ENCODE measurements around the gene RGL3. TPM values are rescaled to one million over a fixed set of nuclear protein-coding genes. Genes with fewer than 3 reads are reported as not detected.
"Not testable (repeated sequence)": the region's sequence is repeated elsewhere in the genome, so short reads cannot be mapped to it uniquely, and the experiment has no call there.

The RGL3 gene
- total and polyA plus RNA-seq, 2 donors, result 0.28 to 5.3 TPM

DNA sequence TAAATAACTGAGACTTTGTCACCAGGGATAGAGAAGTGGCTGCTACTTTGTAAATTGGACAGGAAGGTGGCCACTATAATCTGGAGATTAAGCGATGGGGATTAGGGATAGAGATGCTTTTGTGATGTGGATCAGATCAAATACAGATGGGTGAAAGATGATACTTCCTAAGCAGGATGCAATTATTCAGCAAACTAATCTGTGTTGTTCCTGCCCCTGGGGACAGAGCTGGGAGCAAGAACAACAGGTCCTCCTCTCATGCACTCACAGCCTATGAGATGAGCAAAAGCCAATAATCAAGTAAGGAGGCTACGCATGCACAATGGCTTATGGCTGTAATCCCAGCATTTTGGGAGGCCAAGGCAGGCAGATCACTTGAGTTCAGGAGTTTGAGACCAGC is 4.6 kb downstream of the RGL3 start:
- peaks cover 26 to 52% of the 10 kb centered on the region in 2 donors for H3K27me3 ChIP-seq (ENCODE audit: control insufficient read depth in 2 of 2, insufficient read depth in 1 of 2, low read length in 1 of 2)
- 97% methylated on average over 2 of the region's 2 CpGs for WGBS
- DNase-seq (ENCODE audit: low read depth in 6 of 9, low spot score in 9 of 9), result no peak
- peaks cover 5 to 9% of the 10 kb centered on the region in 2 donors for H3K4me1 ChIP-seq (ENCODE audit: control insufficient read depth in 2 of 2, insufficient read depth in 2 of 2, low read length in 2 of 2)
- H3K36me3 ChIP-seq (ENCODE audit: control insufficient read depth in 2 of 2, insufficient read depth in 2 of 2, low read length in 1 of 2), result no peaks in the 10 kb centered on the region
- H3K9me3 ChIP-seq (ENCODE audit: control insufficient read depth in 2 of 2, insufficient read depth in 1 of 2, low read length in 1 of 2), result peaks cover 0 to 2% of the 10 kb centered on the region in 2 donors
- H3K4me3 ChIP-seq (ENCODE audit: low read length in 2 of 2), result no peak overlapping the region
- no peak overlapping the region for H3K27ac ChIP-seq (ENCODE audit: low read depth in 1 of 2, low read length in 1 of 2)

DNA sequence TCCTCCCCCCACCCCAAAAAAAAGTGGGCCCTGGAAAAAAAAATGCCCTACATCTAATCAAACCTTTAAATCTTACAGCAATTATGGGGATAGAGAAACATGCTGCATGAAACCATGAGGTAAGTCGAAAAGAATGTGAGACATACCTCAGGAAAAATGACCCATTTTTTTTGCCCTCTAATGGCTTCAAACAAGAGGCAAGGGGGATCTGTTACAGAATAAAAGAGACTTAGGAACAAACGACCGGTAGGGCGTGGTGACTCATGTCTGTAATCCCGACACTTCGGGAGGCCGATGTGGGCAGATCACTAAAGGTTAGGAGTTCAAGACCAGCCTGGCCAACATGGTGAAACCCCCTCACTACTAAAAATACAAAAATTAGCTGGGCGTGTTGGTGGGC is 8.4 kb downstream of the RGL3 start:
- no peak overlapping the region for H3K27ac ChIP-seq (ENCODE audit: low read depth in 1 of 2, low read length in 1 of 2)

GRCh38 chr19:11408591-11408990 is 10.5 kb downstream of the RGL3 start:
- no peak for DNase-seq (ENCODE audit: low read depth in 6 of 9, low spot score in 9 of 9)
- peaks cover 0 to 6% of the 10 kb centered on the region in 2 donors for H3K4me1 ChIP-seq (ENCODE audit: control insufficient read depth in 2 of 2, insufficient read depth in 2 of 2, low read length in 2 of 2)

More for the DNA sequence above, 8.4 kb downstream of the RGL3 start:
- no peaks in the 10 kb centered on the region for H3K9me3 ChIP-seq (ENCODE audit: control insufficient read depth in 2 of 2, insufficient read depth in 1 of 2, low read length in 1 of 2)
- H3K27me3 ChIP-seq (ENCODE audit: control insufficient read depth in 2 of 2, insufficient read depth in 1 of 2, low read length in 1 of 2), result peaks cover 0 to 40% of the 10 kb centered on the region in 2 donors
- H3K4me3 ChIP-seq (ENCODE audit: low read length in 2 of 2), result no peak overlapping the region
- WGBS, result 84% methylated on average over 8 of the region's 8 CpGs
- no peak for DNase-seq (ENCODE audit: low read depth in 6 of 9, low spot score in 9 of 9)
- H3K4me1 ChIP-seq (ENCODE audit: control insufficient read depth in 2 of 2, insufficient read depth in 2 of 2, low read length in 2 of 2), result peaks cover 0 to 6% of the 10 kb centered on the region in 2 donors
- no peaks in the 10 kb centered on the region for H3K36me3 ChIP-seq (ENCODE audit: control insufficient read depth in 2 of 2, insufficient read depth in 2 of 2, low read length in 1 of 2)

GRCh38 chr19:11406703-11407236 is 12.3 kb downstream of the RGL3 start:
- peaks cover 0 to 39% of the 10 kb centered on the region in 2 donors for H3K27me3 ChIP-seq (ENCODE audit: control insufficient read depth in 2 of 2, insufficient read depth in 1 of 2, low read length in 1 of 2)
- DNase-seq (ENCODE audit: low read depth in 6 of 9, low spot score in 9 of 9); H3K4me3 ChIP-seq (ENCODE audit: low read length in 2 of 2); H3K9me3 ChIP-seq (ENCODE audit: control insufficient read depth in 2 of 2, insufficient read depth in 1 of 2, low read length in 1 of 2); H3K4me1 ChIP-seq (ENCODE audit: control insufficient read depth in 2 of 2, insufficient read depth in 2 of 2, low read length in 2 of 2); H3K27ac ChIP-seq (ENCODE audit: low read depth in 1 of 2, low read length in 1 of 2); H3K36me3 ChIP-seq (ENCODE audit: control insufficient read depth in 2 of 2, insufficient read depth in 2 of 2, low read length in 1 of 2): not testable (repeated sequence)
- WGBS, result 85% methylated on average over 12 of the region's 12 CpGs

More at GRCh38 chr19:11408591-11408990, 10.5 kb downstream of the RGL3 start:
- WGBS, result 95% methylated on average over 4 of the region's 4 CpGs
- H3K4me3 ChIP-seq (ENCODE audit: low read length in 2 of 2), result no peak overlapping the region
- H3K9me3 ChIP-seq (ENCODE audit: control insufficient read depth in 2 of 2, insufficient read depth in 1 of 2, low read length in 1 of 2), result no peaks in the 10 kb centered on the region
- peaks cover 0 to 39% of the 10 kb centered on the region in 2 donors for H3K27me3 ChIP-seq (ENCODE audit: control insufficient read depth in 2 of 2, insufficient read depth in 1 of 2, low read length in 1 of 2)
- H3K36me3 ChIP-seq (ENCODE audit: control insufficient read depth in 2 of 2, insufficient read depth in 2 of 2, low read length in 1 of 2), result no peaks in the 10 kb centered on the region
- H3K27ac ChIP-seq (ENCODE audit: low read depth in 1 of 2, low read length in 1 of 2), result no peak overlapping the region

- no peak overlapping the region for H3K4me3 ChIP-seq (ENCODE audit: low read length in 2 of 2)
- no peaks in the 10 kb centered on the region for H3K9me3 ChIP-seq (ENCODE audit: control insufficient read depth in 2 of 2, insufficient read depth in 1 of 2, low read length in 1 of 2)
- H3K36me3 ChIP-seq (ENCODE audit: control insufficient read depth in 2 of 2, insufficient read depth in 2 of 2, low read length in 1 of 2), result no peaks in the 10 kb centered on the region
- peak in 1 of 9 donors; percentile 33 for DNase-seq (ENCODE audit: low read depth in 6 of 9, low spot score in 9 of 9)
- peaks cover 0 to 36% of the 10 kb centered on the region in 2 donors for H3K27me3 ChIP-seq (ENCODE audit: control insufficient read depth in 2 of 2, insufficient read depth in 1 of 2, low read length in 1 of 2)
- 33% methylated on average over 44 of the region's 44 CpGs for whole genome bisulfite sequencing
- H3K27ac ChIP-seq (ENCODE audit: low read depth in 1 of 2, low read length in 1 of 2), result no peak overlapping the region
- H3K4me1 ChIP-seq (ENCODE audit: control insufficient read depth in 2 of 2, insufficient read depth in 2 of 2, low read length in 2 of 2), result peaks cover 0 to 6% of the 10 kb centered on the region in 2 donors
These were observed 13.1 kb downstream of the RGL3 start for GRCh38 chr19:11405846-11406643.

GRCh38 chr19:11404588-11405222 is 14.4 kb downstream of the RGL3 start:
- DNase-seq (ENCODE audit: low read depth in 6 of 9, low spot score in 9 of 9), result no peak
- 78% methylated on average over 9 of the region's 9 CpGs for WGBS
- no peaks in the 10 kb centered on the region for H3K36me3 ChIP-seq (ENCODE audit: control insufficient read depth in 2 of 2, insufficient read depth in 2 of 2, low read length in 1 of 2)
- H3K27ac ChIP-seq (ENCODE audit: low read depth in 1 of 2, low read length in 1 of 2), result no peak overlapping the region
- peaks cover 0 to 6% of the 10 kb centered on the region in 2 donors for H3K4me1 ChIP-seq (ENCODE audit: control insufficient read depth in 2 of 2, insufficient read depth in 2 of 2, low read length in 2 of 2)
- no peaks in the 10 kb centered on the region for H3K9me3 ChIP-seq (ENCODE audit: control insufficient read depth in 2 of 2, insufficient read depth in 1 of 2, low read length in 1 of 2)
- peaks cover 0 to 36% of the 10 kb centered on the region in 2 donors for H3K27me3 ChIP-seq (ENCODE audit: control insufficient read depth in 2 of 2, insufficient read depth in 1 of 2, low read length in 1 of 2)
- no peak overlapping the region for H3K4me3 ChIP-seq (ENCODE audit: low read length in 2 of 2)

DNA sequence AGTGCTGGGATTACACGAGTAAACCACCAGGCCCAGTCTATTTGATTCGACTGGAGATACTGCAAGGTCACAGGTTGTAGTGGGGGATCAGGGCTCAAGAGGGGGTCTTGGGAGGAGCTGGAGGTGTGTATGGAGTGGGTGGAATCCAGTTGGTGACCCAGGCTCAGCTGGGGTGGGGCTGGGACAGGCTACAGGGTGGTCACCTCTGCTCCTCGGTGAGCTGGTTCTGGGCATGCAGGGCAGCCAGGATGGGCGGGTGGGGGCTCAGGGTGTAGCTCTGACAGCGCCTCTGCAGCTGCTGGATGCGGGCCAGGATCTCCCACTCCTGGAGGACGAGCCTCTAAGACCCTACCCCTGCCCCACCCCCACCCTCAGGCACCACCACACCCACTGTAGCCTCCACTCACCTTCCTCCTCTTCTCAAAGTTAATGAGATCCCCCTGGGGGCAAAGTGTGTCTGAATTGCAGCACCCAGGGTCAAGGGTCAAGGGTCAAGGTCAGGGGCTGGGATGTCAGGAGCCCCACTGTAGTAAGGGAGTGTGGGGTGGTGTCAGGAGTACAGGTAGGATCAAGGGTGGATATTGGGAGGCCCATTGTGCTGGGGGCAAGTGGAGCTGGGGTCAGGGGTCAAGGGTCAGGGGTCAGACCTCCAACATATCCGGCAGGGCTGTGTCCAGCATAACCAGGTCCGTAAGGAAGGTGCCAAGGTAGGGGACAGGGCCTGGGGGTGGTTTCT is 17.1 kb downstream of the RGL3 start:
- no peak overlapping the region for H3K4me3 ChIP-seq (ENCODE audit: low read length in 2 of 2)
- peaks cover 0 to 26% of the 10 kb centered on the region in 2 donors for H3K27me3 ChIP-seq (ENCODE audit: control insufficient read depth in 2 of 2, insufficient read depth in 1 of 2, low read length in 1 of 2)
- DNase-seq (ENCODE audit: low read depth in 6 of 9, low spot score in 9 of 9), result no peak
- H3K4me1 ChIP-seq (ENCODE audit: control insufficient read depth in 2 of 2, insufficient read depth in 2 of 2, low read length in 2 of 2), result peaks cover 0 to 6% of the 10 kb centered on the region in 2 donors
- 91% methylated on average over 9 of the region's 9 CpGs for WGBS
- H3K36me3 ChIP-seq (ENCODE audit: control insufficient read depth in 2 of 2, insufficient read depth in 2 of 2, low read length in 1 of 2), result no peaks in the 10 kb centered on the region
- H3K9me3 ChIP-seq (ENCODE audit: control insufficient read depth in 2 of 2, insufficient read depth in 1 of 2, low read length in 1 of 2), result no peaks in the 10 kb centered on the region
- no peak overlapping the region for H3K27ac ChIP-seq (ENCODE audit: low read depth in 1 of 2, low read length in 1 of 2)

DNA sequence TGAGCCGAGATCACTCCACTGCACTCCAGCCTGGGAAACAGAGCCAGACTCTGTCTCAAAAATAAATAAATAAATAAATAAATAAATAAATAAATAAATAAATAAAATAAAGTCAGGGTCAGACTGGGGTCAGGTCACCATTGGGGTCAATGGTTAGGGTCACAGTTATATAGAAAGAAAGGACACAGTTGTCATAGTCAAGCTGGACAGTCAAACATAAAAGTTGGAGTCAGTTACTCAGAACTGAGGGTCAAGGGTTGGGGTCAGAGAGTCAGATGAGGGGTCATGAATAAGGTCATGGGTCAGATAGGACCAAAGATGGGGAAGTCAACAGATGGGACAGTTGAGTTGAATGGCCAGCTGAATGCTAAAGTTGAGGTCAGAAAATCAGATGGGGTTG is 18.3 kb downstream of the RGL3 start:
- no peaks in the 10 kb centered on the region for H3K4me1 ChIP-seq (ENCODE audit: control insufficient read depth in 2 of 2, insufficient read depth in 2 of 2, low read length in 2 of 2)
- H3K27me3 ChIP-seq (ENCODE audit: control insufficient read depth in 2 of 2, insufficient read depth in 1 of 2, low read length in 1 of 2), result peaks cover 0 to 15% of the 10 kb centered on the region in 2 donors
- H3K27ac ChIP-seq (ENCODE audit: low read depth in 1 of 2, low read length in 1 of 2), result no peak overlapping the region
- 94% methylated on average over 1 of the region's 1 CpG for WGBS
- no peak overlapping the region for H3K4me3 ChIP-seq (ENCODE audit: low read length in 2 of 2)
- DNase-seq (ENCODE audit: low read depth in 6 of 9, low spot score in 9 of 9), result no peak
- no peaks in the 10 kb centered on the region for H3K9me3 ChIP-seq (ENCODE audit: control insufficient read depth in 2 of 2, insufficient read depth in 1 of 2, low read length in 1 of 2)
- H3K36me3 ChIP-seq (ENCODE audit: control insufficient read depth in 2 of 2, insufficient read depth in 2 of 2, low read length in 1 of 2), result no peaks in the 10 kb centered on the region

All from thymus (tissue), 11 donors.